Activated CD4-positive, CD25-positive, alpha-beta regulatory T cell treated with anti-CD3 and anti-CD28 coated beads, Interleukin-2, amount 50 U/mL, for 16 hours (primary cell): Measurements from ENCODE around the gene STAB1.

ENCODE experiments used
- DNase-seq: peaks from one replicate; pipeline ENCODE4 v3.0.0-alpha.2; 2020; ENCODE audit warnings: low read depth, low spot score

The STAB1 gene, protein sequence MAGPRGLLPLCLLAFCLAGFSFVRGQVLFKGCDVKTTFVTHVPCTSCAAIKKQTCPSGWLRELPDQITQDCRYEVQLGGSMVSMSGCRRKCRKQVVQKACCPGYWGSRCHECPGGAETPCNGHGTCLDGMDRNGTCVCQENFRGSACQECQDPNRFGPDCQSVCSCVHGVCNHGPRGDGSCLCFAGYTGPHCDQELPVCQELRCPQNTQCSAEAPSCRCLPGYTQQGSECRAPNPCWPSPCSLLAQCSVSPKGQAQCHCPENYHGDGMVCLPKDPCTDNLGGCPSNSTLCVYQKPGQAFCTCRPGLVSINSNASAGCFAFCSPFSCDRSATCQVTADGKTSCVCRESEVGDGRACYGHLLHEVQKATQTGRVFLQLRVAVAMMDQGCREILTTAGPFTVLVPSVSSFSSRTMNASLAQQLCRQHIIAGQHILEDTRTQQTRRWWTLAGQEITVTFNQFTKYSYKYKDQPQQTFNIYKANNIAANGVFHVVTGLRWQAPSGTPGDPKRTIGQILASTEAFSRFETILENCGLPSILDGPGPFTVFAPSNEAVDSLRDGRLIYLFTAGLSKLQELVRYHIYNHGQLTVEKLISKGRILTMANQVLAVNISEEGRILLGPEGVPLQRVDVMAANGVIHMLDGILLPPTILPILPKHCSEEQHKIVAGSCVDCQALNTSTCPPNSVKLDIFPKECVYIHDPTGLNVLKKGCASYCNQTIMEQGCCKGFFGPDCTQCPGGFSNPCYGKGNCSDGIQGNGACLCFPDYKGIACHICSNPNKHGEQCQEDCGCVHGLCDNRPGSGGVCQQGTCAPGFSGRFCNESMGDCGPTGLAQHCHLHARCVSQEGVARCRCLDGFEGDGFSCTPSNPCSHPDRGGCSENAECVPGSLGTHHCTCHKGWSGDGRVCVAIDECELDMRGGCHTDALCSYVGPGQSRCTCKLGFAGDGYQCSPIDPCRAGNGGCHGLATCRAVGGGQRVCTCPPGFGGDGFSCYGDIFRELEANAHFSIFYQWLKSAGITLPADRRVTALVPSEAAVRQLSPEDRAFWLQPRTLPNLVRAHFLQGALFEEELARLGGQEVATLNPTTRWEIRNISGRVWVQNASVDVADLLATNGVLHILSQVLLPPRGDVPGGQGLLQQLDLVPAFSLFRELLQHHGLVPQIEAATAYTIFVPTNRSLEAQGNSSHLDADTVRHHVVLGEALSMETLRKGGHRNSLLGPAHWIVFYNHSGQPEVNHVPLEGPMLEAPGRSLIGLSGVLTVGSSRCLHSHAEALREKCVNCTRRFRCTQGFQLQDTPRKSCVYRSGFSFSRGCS (N-terminal part only)

DNA sequence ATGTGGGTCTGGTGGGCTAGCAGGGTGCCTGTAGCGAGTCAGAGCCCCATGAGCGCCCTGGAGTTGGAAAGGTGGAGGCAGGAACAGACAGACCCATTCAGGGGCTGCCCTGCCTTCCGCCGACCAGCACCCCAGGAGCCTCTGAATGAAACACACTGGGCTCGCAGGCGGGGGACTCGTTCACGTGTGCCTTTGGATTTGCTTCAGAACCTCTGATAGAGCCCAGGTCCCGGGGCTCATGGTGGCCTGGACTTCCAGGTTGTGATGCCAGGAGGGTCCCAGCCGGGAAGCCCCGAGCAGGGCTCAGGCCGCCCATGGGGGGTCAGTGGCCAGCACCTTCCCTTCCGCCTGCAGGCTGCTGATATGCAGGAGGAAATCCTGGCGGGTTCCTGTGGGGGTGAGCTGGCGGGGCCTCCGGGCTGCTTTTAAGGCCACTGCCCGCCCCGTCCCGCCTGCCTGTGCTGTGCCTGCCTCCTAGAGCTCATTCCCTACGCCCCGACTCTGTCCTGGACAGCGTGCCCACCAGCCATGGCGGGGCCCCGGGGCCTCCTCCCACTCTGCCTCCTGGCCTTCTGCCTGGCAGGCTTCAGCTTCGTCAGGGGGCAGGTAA lies at the start of gene STAB1:
Gene STAB1, plus strand, starts transcription at position 453 of the 610 bp plus-strand sequence. Its CDS starts 76 bp downstream, at position 529.
- no peak for DNase-seq

DNA sequence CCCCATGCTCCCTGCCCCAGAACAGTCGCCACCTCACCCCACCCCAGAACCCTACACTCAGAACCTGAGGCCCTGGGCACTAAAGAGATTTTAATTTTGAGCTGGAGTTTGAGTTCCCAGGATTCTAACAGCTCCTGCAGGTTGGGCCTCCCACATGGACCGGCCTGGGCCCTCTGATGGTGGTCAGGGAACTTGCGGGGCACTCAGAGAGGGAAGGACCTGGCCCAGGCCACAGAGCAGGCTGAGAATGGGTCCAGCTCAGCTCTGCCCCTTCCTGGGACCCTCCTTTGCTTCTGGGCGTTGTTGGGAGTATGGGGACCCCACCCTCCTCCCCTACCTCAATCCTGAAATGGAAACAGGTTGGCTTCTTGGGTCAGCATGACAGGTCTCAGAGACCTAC lies 49.1 kb upstream of the STAB1 start:
- no peak for DNase-seq

DNA sequence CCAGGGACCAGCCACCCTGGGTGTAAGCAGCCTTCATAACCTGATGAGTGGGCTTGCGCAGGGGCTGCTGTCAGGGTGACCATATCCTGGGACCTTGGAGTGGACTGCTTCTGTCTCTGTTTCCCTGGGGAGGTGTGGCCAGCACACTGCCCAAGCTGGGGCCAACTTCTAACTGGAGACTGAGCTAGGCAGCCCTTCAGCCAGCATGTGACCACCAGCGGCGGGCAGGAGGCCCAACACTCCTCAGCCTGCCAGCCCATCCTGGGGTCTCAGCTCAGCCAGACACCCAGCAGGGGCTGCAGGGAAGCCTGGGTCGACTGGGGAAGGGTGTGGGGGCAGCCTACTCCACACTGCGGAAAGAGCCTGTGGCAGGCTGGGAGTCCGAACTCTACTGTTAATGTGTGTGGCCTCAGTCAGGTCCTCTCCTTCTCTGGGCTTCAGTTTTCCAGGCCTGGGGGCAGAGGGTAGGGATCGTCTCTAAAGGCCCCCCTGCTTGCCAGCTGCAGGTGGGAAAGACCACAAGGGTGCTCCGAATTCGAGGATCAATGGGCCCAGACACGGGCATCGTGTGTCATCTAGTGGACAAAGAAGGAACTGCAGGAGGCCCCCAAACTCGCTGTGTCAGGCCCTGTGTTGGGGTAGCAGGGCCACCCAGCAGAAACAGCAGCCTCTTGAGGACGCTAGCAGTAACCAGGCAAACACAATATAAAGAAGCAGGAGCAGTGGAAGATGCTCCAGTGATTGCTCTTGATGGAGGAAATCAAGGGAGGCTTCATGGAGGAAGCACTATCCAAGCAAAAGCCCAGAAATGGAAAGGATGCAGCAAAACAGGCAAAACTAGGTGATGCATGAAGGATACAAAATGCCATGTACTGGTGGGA lies 48.3 kb upstream of the STAB1 start:
- peak; percentile 38 for DNase-seq

DNA sequence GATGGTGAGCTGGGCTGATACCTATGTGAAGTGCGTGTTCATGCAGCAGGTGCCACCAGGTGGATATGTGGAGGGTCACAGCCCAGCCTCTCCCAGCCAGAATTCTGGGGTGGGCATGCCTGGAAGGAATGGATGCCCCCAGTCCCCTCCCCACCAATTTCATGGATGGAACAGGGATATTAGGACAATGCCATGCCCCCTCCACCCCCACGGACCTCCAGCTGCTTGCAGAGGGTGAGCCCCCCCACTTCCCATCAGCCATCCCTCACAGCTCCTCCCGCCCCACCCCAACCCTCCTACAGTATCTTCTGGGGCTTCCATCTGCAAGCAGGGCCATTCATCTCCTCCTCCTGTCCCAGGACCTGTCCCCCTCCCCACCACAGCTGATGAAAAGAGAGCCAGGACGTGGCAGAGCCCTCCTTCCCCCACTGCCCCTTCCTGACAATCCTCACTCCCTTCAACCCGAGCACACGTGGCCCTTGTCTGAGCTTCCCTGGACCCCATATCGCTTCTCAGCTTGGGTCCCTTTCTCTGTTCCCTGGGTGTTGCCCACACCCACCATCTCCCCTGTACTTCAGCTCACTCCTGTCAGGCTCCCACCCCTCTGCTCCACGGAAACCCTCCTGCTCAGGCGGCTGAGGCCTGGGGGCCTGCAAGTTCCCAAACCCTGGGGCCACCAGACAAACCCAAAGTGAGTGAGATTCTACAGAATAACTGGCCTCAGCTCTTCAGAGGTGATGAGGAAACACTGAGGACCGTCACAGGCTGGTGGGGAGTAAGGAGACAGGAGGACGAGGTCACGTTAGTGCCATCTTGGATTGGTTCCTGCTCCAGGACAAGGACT lies 47.4 kb upstream of the STAB1 start:
- no peak for DNase-seq

DNA sequence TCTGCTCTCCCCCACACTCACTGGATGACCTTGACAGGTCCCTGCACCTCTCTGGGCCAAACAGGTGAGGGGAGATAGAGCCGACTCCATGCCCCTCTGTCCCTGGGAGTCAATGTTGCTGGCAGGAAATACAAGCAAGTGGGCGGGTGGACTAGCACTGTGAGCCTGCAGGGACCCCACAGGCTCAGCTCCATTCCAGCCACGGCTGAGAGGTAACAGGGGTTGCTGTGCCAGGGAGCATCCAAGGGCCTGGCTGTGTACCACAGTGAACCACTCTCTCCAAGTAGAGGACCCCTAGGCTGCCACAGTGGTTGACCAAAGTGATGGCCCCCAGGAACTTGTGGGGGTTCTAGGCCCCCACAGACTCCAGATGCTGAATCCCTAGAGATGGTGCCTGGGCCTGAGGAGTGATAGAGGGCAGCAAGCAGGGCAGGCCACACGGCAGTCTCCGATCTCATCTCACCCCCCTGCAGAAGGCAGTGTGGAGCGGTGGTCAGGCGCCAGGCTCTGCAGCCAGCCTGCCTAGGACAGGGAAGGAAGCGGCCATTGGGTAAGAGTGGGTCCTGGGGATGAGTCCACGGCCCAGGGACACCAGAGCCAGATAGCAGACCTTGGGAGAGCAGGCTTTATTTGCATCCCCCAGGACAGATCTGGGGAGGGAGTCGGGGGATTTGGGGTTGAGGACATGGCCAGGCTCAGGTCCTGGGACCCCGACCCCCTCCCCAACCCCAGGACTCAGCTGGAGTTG lies 44.5 kb upstream of the STAB1 start:
- DNase-seq = no peak

DNA sequence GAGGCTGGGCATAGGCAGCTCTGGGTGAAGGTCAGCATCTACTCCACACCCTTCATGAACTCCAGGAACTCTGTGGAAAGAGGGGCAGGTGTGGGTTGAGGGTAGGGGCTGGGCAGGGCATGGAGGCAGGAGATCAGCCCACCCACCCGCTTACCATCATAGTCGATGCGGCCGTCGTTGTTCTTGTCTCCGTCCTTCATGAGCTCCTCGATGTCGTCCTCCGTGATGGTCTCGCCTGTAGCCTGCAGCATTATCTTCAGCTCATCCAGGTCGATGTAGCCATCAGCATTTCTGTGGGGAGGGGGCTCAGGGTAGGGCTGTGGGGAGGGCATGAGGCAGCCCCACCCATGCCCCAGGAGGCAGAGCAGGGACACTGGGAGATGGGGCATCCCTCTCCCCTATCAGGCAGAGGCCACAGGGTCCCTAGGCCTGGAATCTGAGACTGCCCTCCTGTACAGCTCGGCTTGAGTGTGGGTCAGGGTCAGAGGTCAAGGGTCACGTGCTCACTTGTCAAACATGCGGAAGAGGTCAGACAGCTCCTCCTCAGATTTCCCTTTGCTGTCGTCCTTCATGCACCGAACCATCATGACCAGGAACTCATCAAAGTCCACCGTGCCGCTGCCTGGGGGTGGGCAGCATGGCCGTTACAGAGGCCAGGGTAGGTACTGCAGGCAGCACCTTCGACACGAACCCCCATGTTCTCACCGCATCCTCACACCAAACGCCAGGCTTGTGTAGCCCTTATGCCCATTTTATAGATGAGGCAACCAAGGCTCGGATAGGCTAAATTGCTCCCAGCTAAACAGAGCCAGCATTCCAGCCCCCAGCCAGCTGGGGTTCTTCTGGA lies 43.7 kb upstream of the STAB1 start:
- no peak for DNase-seq

DNA sequence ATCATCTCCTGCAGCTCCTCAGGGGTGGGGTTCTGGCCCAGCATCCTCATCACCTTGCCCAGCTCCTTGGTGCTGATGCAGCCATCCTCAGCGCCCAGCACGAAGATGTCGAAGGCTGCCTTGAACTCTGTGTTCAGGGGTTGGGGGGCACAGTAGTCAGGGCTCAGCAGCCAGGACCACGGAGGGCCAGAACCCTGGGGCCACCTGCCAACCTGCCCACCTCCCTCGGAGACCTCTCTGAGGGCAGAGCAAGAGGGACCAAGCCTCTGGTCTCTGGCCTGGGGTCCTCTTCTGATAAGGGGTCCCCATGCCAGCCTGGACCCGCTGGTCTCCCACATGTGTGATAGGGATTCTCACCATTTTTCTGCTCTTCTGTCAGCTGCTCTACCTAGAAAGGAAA lies 43.0 kb upstream of the STAB1 start:
- DNase-seq = no peak

DNA sequence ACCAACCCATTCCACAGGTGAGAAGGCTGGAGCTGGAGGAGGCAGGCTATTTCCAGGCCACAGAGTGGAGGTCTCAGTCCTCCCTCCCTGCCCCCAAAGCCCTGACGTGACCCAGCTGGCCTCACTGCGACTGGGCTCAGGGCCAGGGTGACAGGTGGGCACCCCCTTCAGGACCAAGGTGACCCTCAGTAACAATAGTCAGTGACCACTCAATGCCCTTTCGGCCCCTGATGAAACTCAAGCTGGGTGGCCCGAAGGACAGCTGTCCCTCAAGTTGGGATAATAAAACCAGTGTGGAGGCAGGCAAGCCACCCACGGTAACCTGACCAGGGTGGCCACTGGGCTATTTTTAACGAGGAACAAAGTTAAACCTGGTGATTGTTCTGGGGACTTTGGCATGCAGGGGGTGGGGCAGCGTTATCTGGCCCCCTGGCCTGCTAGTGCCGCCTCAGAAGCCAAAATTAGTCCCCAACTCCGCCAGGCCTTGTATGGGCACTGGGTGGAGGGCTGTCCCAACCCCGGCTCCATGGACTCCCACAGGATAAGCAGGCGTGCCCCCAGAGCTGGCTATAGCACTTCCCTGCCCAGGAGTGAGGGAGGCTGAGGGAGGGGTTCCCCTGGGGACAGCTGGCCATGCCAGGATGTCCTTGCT lies 42.4 kb upstream of the STAB1 start:
- DNase-seq = no peak

DNA sequence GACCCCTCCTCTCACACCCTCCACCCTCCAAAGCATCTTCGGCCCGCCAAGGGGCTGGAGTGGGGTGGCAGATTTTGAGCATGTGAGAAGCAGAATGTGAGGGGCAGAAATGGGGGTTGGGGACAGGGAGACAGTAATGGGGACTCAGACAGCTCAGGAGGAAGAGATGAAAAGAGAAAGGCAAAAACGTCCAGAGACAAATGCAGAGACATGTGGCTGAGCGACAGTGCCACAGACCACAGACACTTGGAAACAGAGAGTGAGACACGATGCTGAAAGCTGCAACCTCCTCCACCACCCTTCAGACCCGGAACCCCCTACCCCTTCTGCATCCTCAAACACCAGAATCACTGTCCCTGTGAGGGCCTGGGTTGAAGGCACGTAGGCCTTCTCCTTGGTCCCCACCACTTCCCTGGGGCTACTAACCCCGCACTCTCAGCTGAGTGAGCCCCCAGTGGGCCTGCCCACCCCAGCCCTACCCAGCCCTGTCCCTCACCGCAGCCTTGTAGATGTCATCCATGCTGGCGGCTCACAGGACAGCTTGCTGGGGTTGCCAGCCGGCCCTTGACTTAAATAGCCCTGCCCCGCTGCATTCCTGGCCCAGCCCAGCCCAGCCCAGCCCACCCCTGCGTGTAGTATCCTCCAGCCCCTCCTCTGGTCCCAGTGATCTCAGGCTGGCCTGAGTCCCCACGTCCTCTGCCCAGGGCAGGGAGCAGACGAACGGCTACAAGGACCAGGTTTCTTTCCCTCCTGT lies 41.5 kb upstream of the STAB1 start, which contains the start of gene TNNC1:
Gene TNNC1, minus strand, starts transcription at position 546 of the 754 bp plus-strand sequence. Its CDS starts 26 bp downstream, at position 520.
- no peak for DNase-seq

DNA sequence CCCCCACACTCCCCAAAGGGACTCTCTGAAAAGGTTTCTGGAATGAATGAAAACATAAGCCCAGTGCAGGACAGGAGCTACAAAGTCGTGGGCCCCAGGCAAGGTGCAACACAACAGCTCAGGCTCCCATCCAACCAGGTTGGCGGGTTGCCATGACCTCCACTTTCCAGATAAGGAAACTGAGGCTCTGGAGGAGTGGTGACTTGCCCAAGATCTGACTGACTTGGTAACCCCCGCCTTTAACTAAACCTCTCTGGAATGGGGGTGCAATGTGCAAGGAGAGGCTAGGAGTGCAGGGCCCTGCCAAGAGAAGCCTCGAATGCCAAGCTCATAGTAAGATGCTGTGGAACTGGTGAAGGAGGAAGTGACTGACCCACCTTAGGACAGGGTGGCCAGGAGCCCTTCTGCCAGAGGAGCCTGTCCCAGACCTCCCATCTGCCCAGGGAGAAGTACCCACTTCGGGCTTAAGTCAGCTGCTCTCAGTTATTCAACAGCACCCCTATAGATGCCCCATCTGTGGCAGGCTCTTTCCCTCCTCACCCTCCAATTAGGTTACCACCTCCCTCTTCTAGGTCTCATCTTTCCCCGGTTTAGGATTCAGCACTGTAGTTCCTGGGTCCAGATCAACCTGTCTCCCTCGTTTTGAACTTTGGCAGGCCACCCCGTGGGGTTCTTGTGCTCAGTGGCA lies 40.7 kb upstream of the STAB1 start:
- no peak for DNase-seq

DNA sequence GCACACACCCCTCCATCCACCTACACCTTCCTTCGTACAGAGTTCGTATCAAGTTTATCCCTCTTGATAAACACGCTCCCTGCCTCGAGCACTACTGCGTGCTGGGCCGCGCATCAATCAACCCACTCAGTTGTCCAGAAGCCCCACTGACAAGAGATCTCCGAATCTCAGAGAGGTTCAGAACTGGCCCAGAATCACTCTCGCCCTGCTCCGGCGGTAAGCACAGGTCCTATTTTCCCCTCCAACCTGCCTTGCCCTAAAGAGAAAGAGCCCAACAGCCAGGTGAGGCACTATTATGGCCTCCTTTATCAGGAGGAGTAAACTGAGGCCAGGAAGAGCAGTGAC lies 40.2 kb upstream of the STAB1 start:
- DNase-seq = no peak

DNA sequence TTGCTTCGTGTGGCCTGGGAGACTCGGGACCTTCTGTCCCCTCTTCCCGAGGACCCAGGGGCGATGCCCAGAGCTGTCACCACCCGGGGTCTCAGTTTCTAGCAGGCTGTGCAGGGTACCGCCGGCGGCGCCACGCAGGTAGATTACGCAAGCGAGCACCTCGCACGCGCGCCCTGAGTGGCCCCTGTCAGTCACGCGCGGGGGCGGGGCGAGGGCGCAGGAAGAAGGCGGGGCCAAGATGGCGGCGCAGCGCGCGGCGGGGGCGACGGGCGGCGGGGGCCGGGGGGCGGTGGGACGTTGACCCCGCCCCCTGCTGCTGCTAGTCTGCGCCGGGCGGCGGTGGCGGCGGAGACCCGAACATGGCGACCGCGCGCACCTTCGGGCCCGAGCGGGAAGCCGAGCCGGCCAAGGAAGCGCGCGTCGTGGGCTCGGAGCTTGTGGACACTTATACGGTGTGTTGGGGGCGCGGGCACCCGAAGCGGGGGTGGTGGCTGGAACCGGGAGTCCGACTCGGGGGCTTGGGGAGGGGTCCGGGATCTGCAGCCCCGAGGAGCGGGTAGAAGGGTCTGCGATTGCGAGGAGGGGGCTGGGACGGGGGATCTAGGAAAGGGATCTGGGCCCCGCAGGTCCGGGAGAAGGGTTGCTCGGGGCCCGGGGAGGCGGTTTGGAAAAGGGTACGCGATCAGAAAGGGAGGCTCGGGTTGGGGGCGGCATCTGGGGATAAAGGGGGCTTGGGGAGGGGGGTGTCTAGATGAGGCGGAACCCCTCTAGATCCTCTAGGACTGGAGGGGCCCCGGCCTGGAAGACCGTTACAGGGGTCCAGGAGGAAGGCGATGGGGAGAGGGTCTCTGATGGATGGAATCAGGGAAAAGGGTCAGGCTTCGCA lies 39.6 kb upstream of the STAB1 start, which contains the start of gene NISCH:
Gene NISCH, plus strand, starts transcription at position 322 of the 886 bp plus-strand sequence. Its CDS starts 38 bp downstream, at position 360.
- DNase-seq = peak; percentile 94

DNA sequence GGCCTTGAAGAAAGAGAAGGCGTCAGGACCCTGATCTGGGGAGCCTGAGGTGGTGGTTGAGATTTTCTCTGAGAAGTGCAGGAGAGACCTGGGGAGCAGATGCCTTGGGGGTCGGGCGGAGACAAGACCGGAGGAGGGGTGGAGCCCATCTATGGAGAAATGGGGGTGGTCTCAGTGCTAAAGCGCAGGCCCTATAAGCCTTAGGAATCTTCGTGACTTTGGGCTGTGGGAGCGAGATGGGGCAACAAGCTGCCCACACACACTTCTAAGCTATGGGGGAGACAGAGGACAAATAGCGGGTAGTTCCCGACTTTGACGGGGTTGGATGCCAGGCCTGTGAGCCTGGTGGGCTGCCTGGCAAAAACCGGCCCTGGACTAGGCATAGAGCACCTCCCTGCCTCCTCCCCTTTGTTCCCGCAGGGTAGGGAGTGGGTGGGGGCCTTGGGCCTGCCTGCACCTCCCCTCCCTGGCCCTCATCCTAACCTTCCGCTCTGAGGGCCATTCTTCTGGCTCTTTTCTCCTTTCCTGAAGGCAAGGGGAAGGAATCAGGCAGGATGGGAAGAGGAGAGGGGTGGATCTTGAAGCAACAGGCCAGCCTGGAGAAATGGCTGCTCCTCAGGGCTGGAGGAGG lies 38.9 kb upstream of the STAB1 start:
- no peak for DNase-seq

DNA sequence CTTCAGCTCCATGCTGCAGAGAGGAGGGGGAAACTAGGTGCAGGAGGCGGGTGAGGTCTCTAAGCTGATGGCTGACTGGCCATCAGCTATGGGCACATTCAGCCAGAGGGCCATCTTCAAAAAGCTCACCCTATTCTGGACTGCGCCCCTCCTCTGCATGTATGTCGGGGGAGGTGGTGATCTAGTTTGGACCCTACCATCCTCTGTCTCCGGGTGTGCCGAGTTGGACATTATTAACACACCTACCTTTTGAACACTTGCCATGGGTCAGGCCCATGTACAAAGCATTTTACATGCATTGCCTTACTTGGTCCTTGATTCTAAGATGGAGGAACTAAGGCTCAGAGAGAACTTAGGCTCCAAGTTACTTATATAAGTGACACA lies 38.3 kb upstream of the STAB1 start:
- no peak for DNase-seq
